Activated naive CD4-positive, alpha-beta T cell treated with anti-CD3 and anti-CD28 coated beads, Interleukin-2, amount 50 U/mL, for 72 hours (primary cell): ENCODE measurements around the gene ATF1. TPM values are rescaled to one million over a fixed set of nuclear protein-coding genes. Genes with fewer than 3 reads are reported as not detected.
"Not testable (repeated sequence)": the region's sequence is repeated elsewhere in the genome, so short reads cannot be mapped to it uniquely, and the experiment has no call there.

Experiments used
- ATAC-seq, 2 donors: fragments of 150-1000 bp; cut with Tn5 transposase; 2 replicates each; pipeline ENCODE4 v1.10.0; 2021; ENCODE audit warnings: mild to moderate bottlenecking in 2 of 2, moderate library complexity in 2 of 2
- DNase-seq, 2 donors: peaks; one replicate each; pipeline ENCODE4 v3.0.0; 2021 to 2022; ENCODE audit warnings: low spot score in 2 of 2
- H3K27ac Mint-ChIP-seq, 2 donors: one replicate each; pipeline ENCODE4 v1.8.0; 2022; ENCODE audit warnings: mild to moderate bottlenecking in 2 of 2, mixed read lengths in 2 of 2
- H3K36me3 Mint-ChIP-seq, 2 donors: one replicate each; pipeline ENCODE4 v1.8.0; 2022; ENCODE audit warnings: mixed read lengths in 2 of 2
- H3K9me3 Mint-ChIP-seq, 2 donors: one replicate each; pipeline ENCODE4 v1.8.0; 2022; ENCODE audit warnings: mixed read lengths in 2 of 2
- total RNA-seq, 2 donors: library from RNA; stranded (reverse); gene quantifications; one replicate each; pipeline ENCODE4 v1.2.3, GENCODE V29; 2022

Gene ATF1
- total RNA-seq, 2 donors from 2014 or later: 49.7 to 66.8 TPM

- ATAC-seq (peak in 1 of 2 donors; percentile 84), DNase-seq (no peak)
- peaks cover 0 to 31% of the 10 kb centered on the region in 2 donors for H3K36me3 Mint-ChIP-seq
- peaks cover 0 to 6% of the 10 kb centered on the region in 2 donors for H3K9me3 Mint-ChIP-seq
- peak overlapping the region in 1 of 2 donors; percentile 91 for H3K27ac Mint-ChIP-seq
Observed at GRCh38 chr12:50776749-50777728, 13.1 kb downstream of the ATF1 start.

- H3K36me3 Mint-ChIP-seq: peaks cover 0 to 13% of the 10 kb centered on the region in 2 donors
- no peaks in the 10 kb centered on the region for H3K9me3 Mint-ChIP-seq
- H3K27ac Mint-ChIP-seq: peak overlapping the region in 1 of 2 donors; percentile 79
- DNase-seq (no peak), ATAC-seq (no peak)
Observed at GRCh38 chr12:50778663-50779590, 15.0 kb downstream of the ATF1 start.

GRCh38 chr12:50780013-50780412 lies 16.1 kb downstream of the ATF1 start:
- no peaks in the 10 kb centered on the region for H3K9me3 Mint-ChIP-seq
- DNase-seq: no peak
- H3K36me3 Mint-ChIP-seq: peaks cover 0 to 12% of the 10 kb centered on the region in 2 donors
- ATAC-seq: no peak
- H3K27ac Mint-ChIP-seq: no peak overlapping the region

GRCh38 chr12:50784501-50784900 lies 20.6 kb downstream of the ATF1 start:
- peak; percentile 41 to 56 for ATAC-seq
- DNase-seq: no peak
- Mint-ChIP-seq H3K9me3 (no peaks in the 10 kb centered on the region), H3K27ac (no peak overlapping the region), H3K36me3 (peaks cover 0 to 25% of the 10 kb centered on the region in 2 donors)

- no peaks in the 10 kb centered on the region for H3K9me3 Mint-ChIP-seq
- H3K36me3 Mint-ChIP-seq: peaks cover 0 to 28% of the 10 kb centered on the region in 2 donors
- no peak overlapping the region for H3K27ac Mint-ChIP-seq
- DNase-seq (no peak), ATAC-seq (no peak)
Observed at GRCh38 chr12:50785406-50786001, 21.6 kb downstream of the ATF1 start.

GRCh38 chr12:50786498-50787231 lies 22.8 kb downstream of the ATF1 start:
- peaks cover 0 to 38% of the 10 kb centered on the region in 2 donors for H3K36me3 Mint-ChIP-seq
- H3K9me3 Mint-ChIP-seq: no peaks in the 10 kb centered on the region
- H3K27ac Mint-ChIP-seq: peak overlapping the region in 1 of 2 donors; percentile 56
- ATAC-seq (no peak), DNase-seq (no peak)

GRCh38 chr12:50787618-50788017 lies 23.7 kb downstream of the ATF1 start:
- no peak for DNase-seq
- Mint-ChIP-seq H3K36me3 (peaks cover 0 to 34% of the 10 kb centered on the region in 2 donors), H3K27ac (no peak overlapping the region), H3K9me3 (no peaks in the 10 kb centered on the region)
- ATAC-seq: no peak

GRCh38 chr12:50788561-50788960 lies 24.7 kb downstream of the ATF1 start:
- H3K27ac Mint-ChIP-seq: no peak overlapping the region
- H3K36me3 Mint-ChIP-seq: peaks cover 0 to 34% of the 10 kb centered on the region in 2 donors
- no peak for DNase-seq
- H3K9me3 Mint-ChIP-seq: no peaks in the 10 kb centered on the region
- no peak for ATAC-seq

GRCh38 chr12:50790081-50790480 lies 26.2 kb downstream of the ATF1 start:
- Mint-ChIP-seq H3K36me3 (peaks cover 0 to 34% of the 10 kb centered on the region in 2 donors), H3K27ac (no peak overlapping the region)

GRCh38 chr12:50799908-50800307 lies 36.0 kb downstream of the ATF1 start:
- Mint-ChIP-seq H3K27ac (no peak overlapping the region), H3K9me3 (peaks cover 0 to 9% of the 10 kb centered on the region in 2 donors), H3K36me3 (peaks cover 29 to 58% of the 10 kb centered on the region in 2 donors)
- ATAC-seq: no peak
- DNase-seq: no peak

More at GRCh38 chr12:50790081-50790480, 26.2 kb downstream of the ATF1 start:
- DNase-seq (no peak), ATAC-seq (no peak)
- H3K9me3 Mint-ChIP-seq: no peaks in the 10 kb centered on the region

- H3K27ac Mint-ChIP-seq: no peak overlapping the region
- ATAC-seq: no peak
- H3K9me3 Mint-ChIP-seq: peaks cover 0 to 9% of the 10 kb centered on the region in 2 donors
- DNase-seq: no peak
- peaks cover 17 to 32% of the 10 kb centered on the region in 2 donors for H3K36me3 Mint-ChIP-seq
Observed at GRCh38 chr12:50803230-50803875, 39.5 kb downstream of the ATF1 start.

- no peak for ATAC-seq
- no peak overlapping the region for H3K27ac Mint-ChIP-seq
- no peaks in the 10 kb centered on the region for H3K9me3 Mint-ChIP-seq
- H3K36me3 Mint-ChIP-seq: peaks cover 6 to 11% of the 10 kb centered on the region in 2 donors
- no peak for DNase-seq
Observed at GRCh38 chr12:50806176-50806575, 42.3 kb downstream of the ATF1 start.

GRCh38 chr12:50809131-50809530 lies 45.2 kb downstream of the ATF1 start:
- H3K27ac Mint-ChIP-seq, ATAC-seq, H3K36me3 Mint-ChIP-seq, H3K9me3 Mint-ChIP-seq, DNase-seq: not testable (repeated sequence)

GRCh38 chr12:50814921-50815320 lies 51.0 kb downstream of the ATF1 start:
- not testable (repeated sequence) for H3K27ac Mint-ChIP-seq

GRCh38 chr12:50820177-50820576 lies 56.3 kb downstream of the ATF1 start:
- Mint-ChIP-seq H3K9me3 (no peaks in the 10 kb centered on the region), H3K36me3 (peaks cover 0 to 6% of the 10 kb centered on the region in 2 donors), H3K27ac (no peak overlapping the region)
- ATAC-seq: no peak
- no peak for DNase-seq

More at GRCh38 chr12:50814921-50815320, 51.0 kb downstream of the ATF1 start:
- ATAC-seq, DNase-seq, H3K9me3 Mint-ChIP-seq: not testable (repeated sequence)
- peaks cover 7 to 13% of the 10 kb centered on the region in 2 donors for H3K36me3 Mint-ChIP-seq
